Progenitor cell of endocrine pancreas (in vitro differentiated cells): ENCODE measurements around the gene PIGH. TPM values are rescaled to one million over a fixed set of nuclear protein-coding genes. Genes with fewer than 3 reads are reported as not detected.

Experiments used
- DNase-seq: peaks from one replicate; pipeline ENCODE4 v3.0.0; 2021; ENCODE audit warnings: low spot score; ENCODE audit not compliant: unreplicated experiment
- H3K27ac Mint-ChIP-seq: 2 replicates; pipeline ENCODE4 v1.8.0; 2021; ENCODE audit warnings: mild to moderate bottlenecking, moderate library complexity, mixed read lengths
- H3K27me3 Mint-ChIP-seq: 2 replicates; pipeline ENCODE4 v1.8.0; 2021; ENCODE audit warnings: mixed read lengths
- H3K36me3 Mint-ChIP-seq: 2 replicates; pipeline ENCODE4 v1.8.0; 2022; ENCODE audit warnings: mixed read lengths; ENCODE audit not compliant: insufficient read depth
- H3K4me1 Mint-ChIP-seq: 2 replicates; pipeline ENCODE4 v1.8.0; 2021; ENCODE audit warnings: low read depth, mixed read lengths
- H3K4me3 Mint-ChIP-seq: 2 replicates; pipeline ENCODE4 v1.8.0; 2021; ENCODE audit warnings: low read depth, mild to moderate bottlenecking, moderate library complexity, mixed read lengths
- H3K9me3 Mint-ChIP-seq: 2 replicates; pipeline ENCODE4 v1.8.0; 2021; ENCODE audit warnings: low read depth, mixed read lengths
- total RNA-seq: library from RNA; stranded (reverse); gene quantifications from 2 replicates; pipeline ENCODE4 v1.2.1, GENCODE V29; 2021
- TF ChIP-seq, protein P1 (sequence below): fragments of 200-600 bp; sonication (generic); IDR thresholded peaks from one replicate; pipeline ENCODE4 v1.5.0; 2021; ENCODE audit warnings: antibody characterized with exemption, mild to moderate bottlenecking; ENCODE audit not compliant: unreplicated experiment

Gene PIGH
- total RNA-seq, 1 donor from 2014 or later, result 18.9 TPM

GRCh38 chr14:67570453-67570852 is 29.6 kb downstream of the PIGH start:
- Mint-ChIP-seq H3K4me1 (peaks cover 7% of the 10 kb centered on the region), H3K27me3 (no peaks in the 10 kb centered on the region), H3K9me3 (no peaks in the 10 kb centered on the region), H3K36me3 (peaks cover 16% of the 10 kb centered on the region), H3K27ac (peak overlapping the region; percentile 67), H3K4me3 (no peak overlapping the region)
- DNase-seq, result no peak
- TF ChIP-seq, protein P1, sequence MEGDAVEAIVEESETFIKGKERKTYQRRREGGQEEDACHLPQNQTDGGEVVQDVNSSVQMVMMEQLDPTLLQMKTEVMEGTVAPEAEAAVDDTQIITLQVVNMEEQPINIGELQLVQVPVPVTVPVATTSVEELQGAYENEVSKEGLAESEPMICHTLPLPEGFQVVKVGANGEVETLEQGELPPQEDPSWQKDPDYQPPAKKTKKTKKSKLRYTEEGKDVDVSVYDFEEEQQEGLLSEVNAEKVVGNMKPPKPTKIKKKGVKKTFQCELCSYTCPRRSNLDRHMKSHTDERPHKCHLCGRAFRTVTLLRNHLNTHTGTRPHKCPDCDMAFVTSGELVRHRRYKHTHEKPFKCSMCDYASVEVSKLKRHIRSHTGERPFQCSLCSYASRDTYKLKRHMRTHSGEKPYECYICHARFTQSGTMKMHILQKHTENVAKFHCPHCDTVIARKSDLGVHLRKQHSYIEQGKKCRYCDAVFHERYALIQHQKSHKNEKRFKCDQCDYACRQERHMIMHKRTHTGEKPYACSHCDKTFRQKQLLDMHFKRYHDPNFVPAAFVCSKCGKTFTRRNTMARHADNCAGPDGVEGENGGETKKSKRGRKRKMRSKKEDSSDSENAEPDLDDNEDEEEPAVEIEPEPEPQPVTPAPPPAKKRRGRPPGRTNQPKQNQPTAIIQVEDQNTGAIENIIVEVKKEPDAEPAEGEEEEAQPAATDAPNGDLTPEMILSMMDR, result no peak

DNA sequence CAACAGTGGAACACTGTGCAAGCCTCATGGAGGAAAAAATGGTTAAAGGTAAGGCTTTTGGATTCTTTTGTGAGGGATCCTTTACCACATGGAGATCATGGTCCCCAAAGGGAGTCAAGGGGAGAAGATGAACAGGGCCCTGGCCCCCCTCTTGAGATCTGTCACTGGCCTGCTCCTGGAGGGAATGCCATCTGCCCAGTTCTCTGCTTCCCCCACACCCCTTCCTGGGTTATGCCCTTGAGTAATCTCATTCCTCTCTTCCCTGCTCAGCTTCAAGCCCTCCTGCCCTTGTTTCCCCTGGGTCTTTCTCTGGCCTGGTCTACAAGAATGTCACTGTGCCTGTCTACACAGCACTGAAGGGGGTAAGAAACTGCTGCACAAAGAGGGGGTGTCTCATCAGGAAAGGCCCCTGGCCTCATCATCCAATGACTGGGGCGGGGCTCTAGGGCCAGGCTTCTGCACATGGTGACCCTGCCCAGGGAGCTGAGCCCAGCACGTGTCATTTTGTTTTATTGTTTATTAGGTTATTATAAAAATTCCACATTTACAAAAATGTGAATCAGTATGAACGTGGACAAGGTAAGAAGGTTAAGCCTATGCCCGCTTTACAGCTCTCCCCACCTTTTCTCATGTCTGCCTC is 30.3 kb downstream of the PIGH start:
- DNase-seq, result no peak
- H3K4me3 Mint-ChIP-seq, result no peak overlapping the region
- no peaks in the 10 kb centered on the region for H3K9me3 Mint-ChIP-seq
- peaks cover 7% of the 10 kb centered on the region for H3K4me1 Mint-ChIP-seq
- peak overlapping the region; percentile 57 for H3K27ac Mint-ChIP-seq
- no peaks in the 10 kb centered on the region for H3K27me3 Mint-ChIP-seq
- peaks cover 14% of the 10 kb centered on the region for H3K36me3 Mint-ChIP-seq
- TF ChIP-seq, protein P1, result no peak

DNA sequence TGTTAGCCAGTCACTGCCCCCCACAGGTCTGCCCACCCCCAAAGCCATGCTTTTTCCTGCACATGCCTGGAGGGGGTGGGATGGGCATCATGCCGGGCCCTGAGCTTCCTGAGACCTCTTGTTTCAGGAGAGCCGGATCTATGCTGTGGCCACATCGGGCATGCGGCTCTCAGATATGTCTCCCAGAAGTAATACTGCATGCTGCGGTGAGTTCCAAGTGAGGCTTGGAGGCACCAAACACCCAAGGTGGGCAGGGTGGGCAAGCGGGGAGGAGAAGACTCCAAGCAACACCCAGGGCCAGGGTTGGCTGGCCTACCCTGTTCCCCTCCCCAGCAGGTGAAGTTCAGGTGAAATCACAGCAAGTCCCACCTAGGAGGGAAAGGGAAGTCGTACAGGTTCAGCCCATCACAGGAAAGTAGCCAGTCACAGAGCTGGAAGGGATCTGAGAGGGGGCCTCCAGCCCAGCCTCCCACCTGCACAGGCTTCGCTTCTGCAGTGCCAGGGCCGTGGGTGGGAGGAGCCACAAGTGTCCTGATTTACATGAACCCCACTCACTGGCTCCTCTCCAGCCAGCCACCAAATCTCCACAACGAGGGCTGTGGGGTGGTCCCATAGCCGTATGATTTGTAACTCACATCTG is 30.9 kb downstream of the PIGH start:
- H3K27ac Mint-ChIP-seq, result no peak overlapping the region
- H3K36me3 Mint-ChIP-seq, result peaks cover 14% of the 10 kb centered on the region
- TF ChIP-seq, protein P1, result no peak
- no peak for DNase-seq
- no peaks in the 10 kb centered on the region for H3K9me3 Mint-ChIP-seq
- H3K27me3 Mint-ChIP-seq, result no peaks in the 10 kb centered on the region
- H3K4me3 Mint-ChIP-seq, result no peak overlapping the region
- peaks cover 7% of the 10 kb centered on the region for H3K4me1 Mint-ChIP-seq

- H3K4me1 Mint-ChIP-seq, result peaks cover 7% of the 10 kb centered on the region
- H3K4me3 Mint-ChIP-seq, result no peak overlapping the region
- no peak for DNase-seq
- TF ChIP-seq, protein P1, result no peak
- peak overlapping the region; percentile 2 for H3K27ac Mint-ChIP-seq
- no peaks in the 10 kb centered on the region for H3K9me3 Mint-ChIP-seq
- H3K36me3 Mint-ChIP-seq, result peaks cover 10% of the 10 kb centered on the region
- H3K27me3 Mint-ChIP-seq, result no peaks in the 10 kb centered on the region
Measured at GRCh38 chr14:67567654-67568053, 32.4 kb downstream of the PIGH start.

DNA sequence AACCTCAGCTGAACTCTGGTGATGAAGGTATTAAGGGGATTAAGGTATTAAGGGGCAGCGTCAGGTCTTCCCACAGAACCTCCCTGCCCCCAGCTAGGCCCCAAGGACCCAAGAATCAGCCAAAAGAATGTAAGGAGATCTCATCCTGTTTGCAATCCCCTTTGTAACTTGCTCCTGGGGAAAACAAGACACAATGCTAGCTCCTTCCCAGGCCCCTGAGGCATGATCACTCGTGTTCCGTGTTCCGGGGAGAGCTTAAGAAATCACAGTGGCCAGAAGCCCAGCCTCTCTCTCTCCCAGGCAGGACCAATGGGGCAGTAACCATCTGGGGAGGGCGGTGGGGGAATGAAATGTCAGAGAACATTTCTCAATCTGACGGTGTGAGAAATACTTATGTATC is 33.2 kb downstream of the PIGH start:
- TF ChIP-seq, protein P1, result no peak

More for the DNA sequence above, 33.2 kb downstream of the PIGH start:
- Mint-ChIP-seq H3K9me3 (no peaks in the 10 kb centered on the region), H3K36me3 (peaks cover 12% of the 10 kb centered on the region), H3K27ac (no peak overlapping the region), H3K27me3 (no peaks in the 10 kb centered on the region), H3K4me3 (no peak overlapping the region), H3K4me1 (peaks cover 7% of the 10 kb centered on the region)
- DNase-seq, result no peak
